DMS 273 (cell line): ENCODE measurements around the gene FAM241B.
A peak's percentile ranks its signal among the peaks of the same experiment; 100 is the strongest.

Experiments
- DNase-seq: peaks from one replicate; lab custom pipeline; 2025; ENCODE audit not compliant: unreplicated experiment; lab: John Stamatoyannopoulos, UW

The FAM241B gene

GRCh38 chr10:69663369-69663947 lies 33.4 kb downstream of the FAM241B start:
- DNase-seq, result peak; percentile 47

DNA sequence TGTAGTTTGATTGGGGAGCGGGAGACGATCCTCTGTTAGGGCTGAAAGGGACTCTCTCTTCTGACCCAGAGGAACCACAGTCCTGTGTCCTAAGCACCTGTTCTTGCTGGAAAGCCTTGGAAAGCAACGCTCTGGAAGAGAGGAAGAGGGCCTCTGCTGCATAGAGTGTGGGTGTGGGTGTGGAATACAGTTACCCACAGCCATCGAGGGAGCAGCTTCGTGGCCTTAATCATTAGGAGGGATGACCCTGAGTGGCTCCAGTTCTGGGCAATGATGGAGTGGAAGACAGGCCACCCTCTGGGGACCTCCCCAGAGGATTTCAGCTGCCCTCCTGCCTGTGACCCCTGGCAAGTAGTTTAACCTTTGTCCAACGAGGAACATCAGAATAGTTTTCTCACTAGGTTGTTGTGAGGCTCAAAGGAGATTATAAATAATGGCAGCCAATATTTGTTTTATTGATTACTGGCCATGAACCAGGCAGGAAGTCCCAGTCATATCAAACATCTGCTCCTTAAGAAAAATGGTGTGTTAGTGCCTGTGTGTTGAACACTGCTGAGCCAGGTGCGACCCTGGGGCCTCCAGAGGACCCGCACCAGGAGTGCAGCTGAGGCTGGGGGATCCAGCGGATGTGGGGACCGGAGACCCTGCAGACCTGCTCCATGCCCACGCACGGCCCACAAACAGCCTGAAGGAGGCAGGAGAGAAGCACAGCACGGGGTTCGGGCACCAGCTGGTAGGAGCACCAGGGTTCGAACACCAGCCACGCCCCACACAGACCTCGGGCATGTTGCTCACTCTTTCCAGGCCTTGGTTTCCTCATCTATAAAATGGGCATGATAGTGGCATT lies 35.6 kb downstream of the FAM241B start:
- DNase-seq, result no peak

- DNase-seq, result no peak
These were observed 36.7 kb downstream of the FAM241B start for GRCh38 chr10:69666756-69667155.

- DNase-seq, result no peak
These were observed 38.7 kb downstream of the FAM241B start for GRCh38 chr10:69668721-69669120.

DNA sequence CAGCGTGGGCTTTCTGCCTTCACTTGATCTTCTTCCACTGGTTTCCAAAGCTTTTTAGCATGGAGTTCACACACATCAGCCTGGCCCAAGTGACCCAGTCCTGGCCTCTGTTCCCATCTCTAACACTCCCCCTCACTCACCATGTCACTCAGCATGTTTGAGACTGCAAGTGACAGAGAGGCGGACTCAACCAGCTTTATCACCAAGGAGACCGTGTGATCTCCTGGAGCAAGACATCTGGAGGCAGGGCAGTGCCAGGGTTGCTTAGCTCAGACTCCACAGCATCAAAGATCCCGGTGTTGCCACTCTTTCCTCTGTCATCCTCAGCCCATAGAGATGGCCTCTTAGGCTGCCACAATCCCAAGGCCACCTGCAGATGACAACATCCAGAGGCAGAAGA lies 39.4 kb downstream of the FAM241B start:
- peak; percentile 16 for DNase-seq

- DNase-seq, result no peak
These were observed 43.5 kb downstream of the FAM241B start for GRCh38 chr10:69673521-69673920.

GRCh38 chr10:69674786-69675185 lies 44.7 kb downstream of the FAM241B start:
- DNase-seq, result no peak

DNA sequence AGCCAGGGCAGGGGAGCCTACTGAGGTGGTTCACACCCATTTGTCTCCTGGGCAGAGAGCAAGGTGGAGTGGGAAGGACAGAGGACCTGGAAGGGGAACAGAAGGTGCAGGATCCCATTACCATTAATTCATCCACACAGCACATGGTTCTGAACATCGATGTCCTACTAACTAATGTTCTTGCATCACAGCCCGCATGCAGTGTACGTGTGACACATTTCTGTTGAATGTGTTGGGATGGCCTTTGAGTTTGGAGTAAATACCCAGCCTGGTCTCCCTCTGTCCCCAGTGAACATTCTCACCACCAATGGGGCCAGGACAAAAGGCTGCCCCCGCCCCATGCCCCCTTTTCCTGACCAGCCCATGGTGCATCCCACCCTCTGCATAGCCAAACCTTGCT lies 46.3 kb downstream of the FAM241B start:
- DNase-seq, result no peak

- peak; percentile 18 for DNase-seq
These were observed 48.1 kb downstream of the FAM241B start for GRCh38 chr10:69677985-69678654.

DNA sequence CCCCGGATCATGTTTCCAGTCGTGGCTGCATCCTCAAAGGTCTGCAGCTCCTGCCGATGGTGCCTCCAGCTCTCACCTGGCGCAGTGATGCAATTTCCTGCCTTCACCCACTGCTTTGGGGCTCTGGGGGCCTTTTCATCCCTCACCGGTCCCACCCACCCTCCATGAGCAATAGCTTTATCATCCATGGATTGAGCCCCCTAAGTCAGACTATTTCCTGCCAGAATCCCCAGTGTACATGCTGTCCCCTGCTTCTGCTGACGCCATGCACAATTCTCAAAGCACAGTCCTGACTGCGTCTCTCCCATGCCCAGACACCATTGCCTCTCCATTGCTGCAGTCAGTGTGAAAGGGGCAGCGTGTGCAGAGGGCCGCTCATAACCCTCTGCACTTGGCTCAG lies 49.7 kb downstream of the FAM241B start:
- DNase-seq, result no peak

- DNase-seq, result no peak
These were observed 50.6 kb downstream of the FAM241B start for GRCh38 chr10:69680610-69681009.

- no peak for DNase-seq
These were observed 51.4 kb downstream of the FAM241B start for GRCh38 chr10:69681436-69681835.

- DNase-seq, result no peak
These were observed 53.0 kb downstream of the FAM241B start for GRCh38 chr10:69682955-69683474.
